GM21381 (cell line): ENCODE measurements around the gene ATL2.

ENCODE experiments used
- ATAC-seq: cut with Tn5 transposase; IDR thresholded peaks from one replicate; pipeline ENCODE4 v1.9.1; 2021; ENCODE audit warnings: mild to moderate bottlenecking, moderate library complexity; ENCODE audit not compliant: unreplicated experiment

Gene ATL2

GRCh38 chr2:38255211-38255610, 121.9 kb downstream of the ATL2 start:
- no peak for ATAC-seq

GRCh38 chr2:38254796-38255195, 122.3 kb downstream of the ATL2 start:
- no peak for ATAC-seq

GRCh38 chr2:38251940-38252339, 125.1 kb downstream of the ATL2 start:
- no peak for ATAC-seq

GRCh38 chr2:38248707-38249106, 128.4 kb downstream of the ATL2 start:
- ATAC-seq = no peak

- no peak for ATAC-seq
Observed at GRCh38 chr2:38248255-38248654, 128.8 kb downstream of the ATL2 start.

GRCh38 chr2:38246105-38246504, 131.0 kb downstream of the ATL2 start:
- ATAC-seq = no peak

GRCh38 chr2:38245114-38245641, 131.9 kb downstream of the ATL2 start:
- no peak for ATAC-seq

- no peak for ATAC-seq
Observed at GRCh38 chr2:38244301-38244700, 132.8 kb downstream of the ATL2 start.
